Upper lobe of left lung (tissue), 6 donors: ENCODE data around the gene NPL. TPM values are rescaled to one million over a fixed set of nuclear protein-coding genes. Genes with fewer than 3 reads are reported as not detected.

Experiments used
- ATAC-seq, 2 donors: fragments of 200-7000 bp; cut with Tn5 transposase; one replicate each; pipeline ENCODE4 v1.9.1; 2022; ENCODE audit warnings: mild to moderate bottlenecking in 2 of 2, moderate library complexity in 2 of 2; ENCODE audit not compliant: low FRiP score in 2 of 2
- DNase-seq, 2 donors: peaks; one replicate each; pipeline ENCODE4 v3.0.0-alpha.2; 2019 to 2020
- H3K27ac ChIP-seq, 4 donors: fragments of 200-600 bp; sonication (generic); one replicate each; pipeline ENCODE4 v1.5.1; 2016 to 2019
- H3K27me3 ChIP-seq, 4 donors: fragments of 200-600 bp; sonication (generic); one replicate each; pipeline ENCODE4 v1.5.1; 2017 to 2019
- H3K36me3 ChIP-seq, 4 donors: fragments of 200-600 bp; sonication (generic); one replicate each; pipeline ENCODE4 v1.5.1; 2016 to 2019
- H3K4me1 ChIP-seq, 4 donors: fragments of 200-600 bp; sonication (generic); one replicate each; pipeline ENCODE4 v1.5.1; 2018 to 2019
- H3K4me3 ChIP-seq, 4 donors: fragments of 200-600 bp; sonication (generic); one replicate each; pipeline ENCODE4 v1.5.1; 2017 to 2019; ENCODE audit warnings: mild to moderate bottlenecking in 2 of 4, moderate library complexity in 1 of 4
- H3K9me3 ChIP-seq, 4 donors: fragments of 200-600 bp; sonication (generic); one replicate each; pipeline ENCODE4 v1.5.1; 2018 to 2019
- EP300 ChIP-seq, 4 donors: sonication (generic); formaldehyde crosslinking; IDR thresholded peaks; one replicate each; pipeline ENCODE4 v1.5.1; 2017; ENCODE audit warnings: antibody characterized with exemption in 4 of 4, control low read depth in 2 of 4
- POLR2A ChIP-seq, 4 donors: fragments of 450-650 bp; IDR thresholded peaks; one replicate each; pipeline ENCODE4 v1.5.1; 2016 to 2017; ENCODE audit warnings: antibody characterized with exemption in 4 of 4, mild to moderate bottlenecking in 2 of 4
- POLR2AphosphoS5 ChIP-seq, 2 donors: sonication (generic); formaldehyde crosslinking; IDR thresholded peaks; one replicate each; pipeline ENCODE4 v1.5.1; 2017; ENCODE audit warnings: antibody characterized with exemption in 2 of 2
- WGBS, 2 donors: methylation state at CpG; one replicate each; pipeline ENCODE4 v1.1.5; 2017 to 2018; 5-methylcytosine and 5-hydroxymethylcytosine counted together
- total RNA-seq, 6 donors: library from RNA; depleted of rRNA in 4 of 6; stranded (reverse); fragments of >200 nt in 4 of 6; gene quantifications; one replicate each; pipeline versions ENCODE4 v1.1.0 to v1.2.1, GENCODE V29; 2016 to 2021
- TF ChIP-seq, protein P1 (sequence below), 6 experiments: fragments of 450-650 bp in 4 of 6; fragments of 200-600 bp in 2 of 6; sonication (generic) in 2 of 6; IDR thresholded peaks; one replicate each; pipeline ENCODE4 v1.5.1; 2016 to 2019; ENCODE audit warnings: antibody characterized with exemption in 6 of 6
- donor health status: DM: no; HTN: no; CAD: no; lungs with moderate emphysema.
- donor health status: DM: no; HTN: yes; CAD: no; lungs with severe emphysema.

The NPL gene
- total RNA-seq, 6 donors from 2014 or later = 16.6 to 99.5 (median 33.2) TPM

DNA sequence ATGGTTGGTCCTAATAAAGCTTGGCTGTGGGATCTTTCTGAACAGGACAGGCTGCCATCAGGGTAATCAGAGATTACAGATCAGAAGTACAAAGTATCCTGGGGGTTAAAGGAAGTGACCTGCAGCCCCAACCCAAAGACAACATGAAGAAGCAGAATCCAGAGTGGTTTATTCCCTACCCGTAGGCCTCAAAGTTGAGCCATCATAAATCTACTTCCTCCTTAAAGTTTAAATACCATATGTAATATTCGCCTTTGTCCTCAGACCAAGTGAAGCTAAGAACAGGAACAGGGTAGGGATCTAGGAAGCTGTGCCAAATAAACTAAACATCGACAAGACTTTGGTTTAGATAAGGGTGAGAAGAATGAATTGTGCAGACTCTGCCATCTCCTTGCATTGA is 33.6 kb downstream of the NPL start:
- no peaks in the 10 kb centered on the region for H3K9me3 ChIP-seq
- DNase-seq (no peak), ATAC-seq (peak in 1 of 2 donors; percentile 12)
- 32 to 53% methylated on average over 3 of the region's 3 CpGs for WGBS, 2 donors
- TF ChIP-seq POLR2A (IDR thresholded peaks at IDR 0.05) (no peak), EP300 (IDR thresholded peaks at IDR 0.05) (no peak), POLR2AphosphoS5 (IDR thresholded peaks at IDR 0.05) (no peak)
- TF ChIP-seq, protein P1, sequence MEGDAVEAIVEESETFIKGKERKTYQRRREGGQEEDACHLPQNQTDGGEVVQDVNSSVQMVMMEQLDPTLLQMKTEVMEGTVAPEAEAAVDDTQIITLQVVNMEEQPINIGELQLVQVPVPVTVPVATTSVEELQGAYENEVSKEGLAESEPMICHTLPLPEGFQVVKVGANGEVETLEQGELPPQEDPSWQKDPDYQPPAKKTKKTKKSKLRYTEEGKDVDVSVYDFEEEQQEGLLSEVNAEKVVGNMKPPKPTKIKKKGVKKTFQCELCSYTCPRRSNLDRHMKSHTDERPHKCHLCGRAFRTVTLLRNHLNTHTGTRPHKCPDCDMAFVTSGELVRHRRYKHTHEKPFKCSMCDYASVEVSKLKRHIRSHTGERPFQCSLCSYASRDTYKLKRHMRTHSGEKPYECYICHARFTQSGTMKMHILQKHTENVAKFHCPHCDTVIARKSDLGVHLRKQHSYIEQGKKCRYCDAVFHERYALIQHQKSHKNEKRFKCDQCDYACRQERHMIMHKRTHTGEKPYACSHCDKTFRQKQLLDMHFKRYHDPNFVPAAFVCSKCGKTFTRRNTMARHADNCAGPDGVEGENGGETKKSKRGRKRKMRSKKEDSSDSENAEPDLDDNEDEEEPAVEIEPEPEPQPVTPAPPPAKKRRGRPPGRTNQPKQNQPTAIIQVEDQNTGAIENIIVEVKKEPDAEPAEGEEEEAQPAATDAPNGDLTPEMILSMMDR (IDR thresholded peaks at IDR 0.05) = no peak
- no peak overlapping the region for H3K4me3 ChIP-seq
- H3K4me1 ChIP-seq = no peaks in the 10 kb centered on the region
- no peak overlapping the region for H3K27ac ChIP-seq
- peaks cover 10 to 41% (median 25%) of the 10 kb centered on the region in 4 donors for H3K36me3 ChIP-seq
- no peaks in the 10 kb centered on the region for H3K27me3 ChIP-seq

DNA sequence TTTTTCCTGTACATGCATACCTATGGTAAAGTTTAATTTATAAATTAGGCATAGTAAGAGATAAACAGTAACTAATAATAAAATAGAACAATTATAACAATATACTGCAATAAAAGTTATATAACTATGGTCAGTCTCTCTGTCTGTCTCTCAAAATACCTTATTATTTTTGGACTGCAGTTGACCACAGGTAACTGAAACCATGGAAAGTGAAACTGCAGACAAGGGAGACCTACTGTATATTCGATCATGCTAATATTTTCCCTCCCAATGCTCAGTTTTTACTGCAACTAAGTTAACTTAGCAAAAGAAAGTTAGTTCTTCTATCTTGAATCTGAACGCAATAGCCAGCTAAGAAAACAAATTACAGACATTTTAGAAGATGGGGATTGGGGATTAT is 37.3 kb downstream of the NPL start:
- H3K27ac ChIP-seq = no peak overlapping the region
- no peaks in the 10 kb centered on the region for H3K4me1 ChIP-seq
- no peaks in the 10 kb centered on the region for H3K9me3 ChIP-seq
- H3K27me3 ChIP-seq = no peaks in the 10 kb centered on the region
- DNase-seq = no peak
- TF ChIP-seq, protein P1 (IDR thresholded peaks at IDR 0.05) = no peak
- TF ChIP-seq POLR2A (IDR thresholded peaks at IDR 0.05) (no peak), EP300 (IDR thresholded peaks at IDR 0.05) (no peak), POLR2AphosphoS5 (IDR thresholded peaks at IDR 0.05) (no peak)
- no peak overlapping the region for H3K4me3 ChIP-seq
- ATAC-seq = no peak
- H3K36me3 ChIP-seq = peaks cover under 1 to 29% (median 8%) of the 10 kb centered on the region in 4 donors
- WGBS, 2 donors = 81 to 83% methylated on average over 2 of the region's 2 CpGs

DNA sequence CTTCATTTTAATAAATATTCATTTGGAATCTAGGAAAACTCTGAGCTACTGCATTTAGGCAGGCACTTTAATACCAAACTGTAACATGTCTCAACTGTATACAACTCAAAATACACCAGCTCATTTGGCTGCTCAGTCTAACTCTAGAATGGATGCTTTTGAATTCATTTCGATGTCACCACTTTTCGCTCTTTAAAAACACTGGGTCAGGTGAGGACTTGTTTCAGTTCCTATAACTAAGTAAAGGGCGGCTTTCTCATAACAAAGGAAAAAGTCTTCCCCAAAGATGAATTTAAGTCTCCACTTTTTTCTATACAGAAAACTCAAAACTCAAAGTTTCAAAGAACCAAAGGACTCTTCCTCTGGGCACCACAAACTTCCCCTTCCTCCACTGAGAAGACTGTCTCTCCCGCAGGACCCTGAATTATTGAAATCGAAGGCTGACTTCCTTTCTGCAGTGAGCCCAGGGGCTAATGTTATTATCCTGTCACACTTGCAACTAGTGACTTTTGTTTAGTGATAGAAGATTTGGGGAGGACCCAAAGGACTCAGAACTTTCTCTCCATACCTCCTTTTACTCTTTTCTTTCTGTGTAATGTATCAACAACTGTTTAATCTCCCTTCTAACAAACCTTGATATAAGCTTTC is 39.8 kb downstream of the NPL start:
- Histone ChIP-seq H3K4me1 (no peaks in the 10 kb centered on the region), H3K27ac (no peak overlapping the region), H3K4me3 (no peak overlapping the region), H3K9me3 (no peaks in the 10 kb centered on the region), H3K36me3 (peaks cover 0 to 24% (median 8%) of the 10 kb centered on the region in 4 donors), H3K27me3 (no peaks in the 10 kb centered on the region)
- no peak for DNase-seq
- WGBS, 2 donors = 65 to 68% methylated on average over 5 of the region's 5 CpGs
- ATAC-seq = no peak
- TF ChIP-seq, protein P1 (IDR thresholded peaks at IDR 0.05) = no peak
- no peak for TF ChIP-seq POLR2AphosphoS5 (IDR thresholded peaks at IDR 0.05)
- TF ChIP-seq POLR2A (IDR thresholded peaks at IDR 0.05) = no peak

DNA sequence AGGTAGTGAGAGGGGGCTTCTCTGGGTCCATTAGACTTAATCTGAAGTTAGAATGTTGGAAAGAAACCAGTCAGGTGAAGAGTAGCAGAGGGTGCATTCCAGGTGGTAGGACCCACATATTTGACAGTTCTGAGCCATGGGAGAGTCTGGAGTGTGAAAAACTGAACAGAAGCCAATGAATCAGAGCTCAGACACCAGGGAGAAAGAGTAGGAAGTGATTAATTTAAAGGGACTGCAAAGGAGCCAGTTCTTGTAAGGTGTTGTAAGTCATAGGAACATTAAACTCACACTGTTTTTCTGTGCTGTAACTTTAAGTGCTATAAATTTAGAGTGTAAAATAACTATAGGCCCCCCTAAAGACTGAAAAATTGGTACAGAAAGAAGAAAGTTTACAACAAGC is 43.7 kb downstream of the NPL start:
- no peaks in the 10 kb centered on the region for H3K9me3 ChIP-seq
- TF ChIP-seq POLR2A (IDR thresholded peaks at IDR 0.05) (no peak), POLR2AphosphoS5 (IDR thresholded peaks at IDR 0.05) (no peak), EP300 (IDR thresholded peaks at IDR 0.05) (no peak)
- TF ChIP-seq, protein P1 (IDR thresholded peaks at IDR 0.05) = no peak
- no peak for ATAC-seq
- no peaks in the 10 kb centered on the region for H3K27me3 ChIP-seq
- no peak overlapping the region for H3K27ac ChIP-seq
- no peaks in the 10 kb centered on the region for H3K4me1 ChIP-seq
- no peak for DNase-seq
- H3K4me3 ChIP-seq = no peak overlapping the region
- peaks cover 0 to 17% (median 2%) of the 10 kb centered on the region in 4 donors for H3K36me3 ChIP-seq

DNA sequence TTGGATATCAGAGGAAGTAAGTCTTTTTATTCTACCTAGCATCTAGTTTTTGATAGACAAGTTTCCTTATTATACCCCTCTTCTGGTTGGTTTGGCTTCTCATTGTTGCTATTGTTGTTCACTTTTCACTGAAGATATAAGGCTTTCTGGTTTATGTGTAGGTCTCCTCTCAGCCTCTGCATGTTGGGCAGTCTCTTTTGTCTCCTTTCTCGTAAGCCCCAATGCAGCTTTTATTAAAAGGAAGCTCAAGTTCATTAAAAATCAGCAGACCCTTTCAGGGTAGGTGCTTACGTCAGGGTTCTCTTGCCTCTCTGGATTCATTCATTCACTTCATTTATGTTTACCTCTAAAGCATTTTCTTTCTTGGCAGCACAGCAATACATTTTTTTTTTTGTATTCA is 44.8 kb downstream of the NPL start:
- TF ChIP-seq, protein P1 (IDR thresholded peaks at IDR 0.05) = no peak
- TF ChIP-seq POLR2A (IDR thresholded peaks at IDR 0.05) (no peak), EP300 (IDR thresholded peaks at IDR 0.05) (no peak), POLR2AphosphoS5 (IDR thresholded peaks at IDR 0.05) (no peak)
- no peak for ATAC-seq
- Histone ChIP-seq H3K4me3 (no peak overlapping the region), H3K36me3 (peaks cover 0 to 8% (median 2%) of the 10 kb centered on the region in 4 donors), H3K27ac (no peak overlapping the region), H3K4me1 (peaks cover 0 to 6% (median 4%) of the 10 kb centered on the region in 4 donors), H3K27me3 (no peaks in the 10 kb centered on the region), H3K9me3 (no peaks in the 10 kb centered on the region)
- no peak for DNase-seq
- WGBS, 2 donors = 96 to 100% methylated on average over 2 of the region's 2 CpGs
